Measurements from ENCODE around the gene CDC42BPB.

DNA sequence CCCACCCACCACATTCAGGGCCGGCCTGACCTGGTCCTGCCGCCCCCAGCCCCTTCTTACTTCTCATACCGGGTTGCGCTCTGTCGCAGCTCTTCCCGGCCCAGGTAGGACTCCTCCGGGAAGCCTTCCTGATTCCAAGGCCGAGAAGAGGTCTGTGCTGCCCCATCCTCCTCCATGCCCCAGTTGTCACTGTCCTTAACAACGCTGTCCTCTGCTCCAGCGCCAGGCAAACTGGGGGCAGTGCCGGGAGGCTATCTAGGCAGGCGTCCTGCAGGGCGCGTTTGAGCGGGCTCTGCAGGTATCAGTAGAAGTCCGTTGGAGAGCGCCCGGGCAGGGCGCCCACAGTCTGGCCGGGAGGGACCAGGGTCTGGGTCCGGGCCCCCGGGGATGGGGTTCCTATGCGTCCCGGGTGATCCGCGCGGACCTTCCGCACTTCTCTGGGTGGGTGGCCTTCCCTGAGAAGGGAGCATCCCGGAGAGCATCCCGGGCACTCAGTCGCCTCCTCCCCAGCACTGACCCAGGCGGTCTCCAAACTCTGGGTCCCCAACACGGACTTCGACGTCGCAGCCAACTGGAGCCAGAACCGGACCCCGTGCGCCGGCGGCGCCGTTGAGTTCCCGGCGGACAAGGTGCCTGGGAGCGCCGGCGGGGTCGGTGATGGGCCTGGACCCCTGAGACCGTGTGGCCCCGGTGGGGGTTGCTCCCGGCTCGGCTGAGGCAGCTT is 134.0 kb downstream of the CDC42BPB start:
- no peak for TF ChIP-seq CTCF (IDR thresholded peaks at IDR 0.05)
- TF ChIP-seq POLR2AphosphoS5 (IDR thresholded peaks at IDR 0.05), result no peak

Measured in suprapubic skin (tissue), 3 donors.